Activated effector memory CD4-positive, alpha-beta T cell treated with Interleukin-2 at 50 U/mL for 16 hours (primary cell): Measurements from ENCODE around the gene MYLK.
A peak's percentile ranks its signal among the peaks of the same experiment; 100 is the strongest.
"Not testable (repeated sequence)": the region's sequence is repeated elsewhere in the genome, so short reads cannot be mapped to it uniquely, and the experiment has no call there.

ENCODE experiments used
- DNase-seq: peaks from one replicate; pipeline ENCODE4 v3.0.0-alpha.2; 2020

Gene MYLK

GRCh38 chr3:123618076-123618708 is 265.9 kb downstream of the MYLK start:
- no peak for DNase-seq

- DNase-seq: no peak
These were observed 267.5 kb downstream of the MYLK start for GRCh38 chr3:123616593-123616992.

- DNase-seq: no peak
These were observed 270.6 kb downstream of the MYLK start for GRCh38 chr3:123613543-123613942.

DNA sequence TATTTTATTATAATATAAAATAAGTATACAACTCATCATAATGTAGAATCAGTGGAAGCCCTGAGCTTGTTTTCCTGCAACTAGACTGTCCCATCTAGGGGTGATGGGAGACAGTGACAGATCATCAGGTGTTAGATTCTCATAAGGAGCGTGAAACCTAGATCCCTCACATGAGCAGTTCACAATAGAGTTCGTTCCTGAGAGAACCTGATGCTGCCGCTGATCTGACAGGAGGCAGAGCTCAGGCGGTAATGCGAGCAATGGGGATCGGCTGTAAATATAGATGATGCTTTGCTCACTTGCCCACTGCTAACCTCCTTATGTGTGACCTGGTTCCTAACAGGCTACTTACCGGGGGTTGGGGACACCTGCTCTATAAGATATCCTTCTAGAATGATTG is 272.5 kb downstream of the MYLK start:
- not testable (repeated sequence) for DNase-seq

DNA sequence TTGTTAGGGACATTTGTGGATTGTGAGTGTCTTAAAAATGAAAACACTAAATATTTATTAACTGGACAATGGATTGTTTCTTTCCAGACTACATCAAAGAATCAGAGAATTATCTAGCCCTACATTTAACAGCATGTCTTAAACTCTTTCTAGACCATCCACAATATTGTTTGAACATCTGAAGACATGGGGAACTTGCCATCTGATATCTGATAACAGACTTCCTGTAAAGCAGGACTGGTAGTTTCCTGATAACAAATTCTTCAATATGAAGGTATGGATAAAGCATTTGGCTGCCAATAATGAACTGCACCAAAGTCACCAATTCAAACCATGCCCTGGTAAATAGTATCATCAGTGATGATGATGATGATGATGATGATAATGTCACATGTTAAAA is 273.1 kb downstream of the MYLK start:
- DNase-seq: no peak

DNA sequence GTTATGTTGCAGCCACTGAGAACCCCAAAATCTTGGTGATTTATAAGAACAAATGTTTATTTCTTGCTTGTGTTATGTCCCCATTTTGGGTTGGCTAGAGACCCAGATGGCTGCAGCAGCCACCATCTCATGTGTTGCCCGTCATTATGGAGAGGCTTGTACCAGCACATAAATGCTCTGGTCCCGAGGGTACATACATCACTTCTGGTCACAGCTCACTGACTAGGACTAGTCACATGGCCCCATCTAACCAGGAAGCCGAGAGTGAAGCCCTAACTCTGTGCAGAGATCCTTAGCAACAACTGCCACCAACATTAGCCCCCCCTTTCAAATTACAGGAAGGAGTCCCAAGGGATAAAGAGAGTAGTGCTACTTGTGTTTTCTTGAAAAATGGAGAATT is 273.8 kb downstream of the MYLK start:
- no peak for DNase-seq

DNA sequence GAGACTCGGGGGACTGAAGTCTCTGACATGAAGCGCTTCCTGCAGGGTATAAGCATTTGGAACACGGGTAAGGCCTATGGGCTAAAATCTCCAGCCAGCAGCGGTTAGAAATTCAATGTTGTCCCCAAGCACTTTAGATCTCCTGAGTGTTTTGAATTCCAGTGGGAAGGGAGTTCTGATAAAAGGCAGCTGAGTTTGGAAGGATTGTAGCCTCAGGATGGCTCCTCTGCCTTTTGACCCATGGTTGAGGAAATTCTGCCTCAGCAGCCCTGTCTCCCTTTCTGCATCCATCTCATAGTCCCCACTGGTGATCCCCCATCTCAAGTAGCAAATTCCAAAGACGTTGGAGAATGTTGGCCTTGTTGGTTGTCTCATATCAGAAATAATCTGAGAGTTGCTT is 275.1 kb downstream of the MYLK start:
- DNase-seq: no peak

DNA sequence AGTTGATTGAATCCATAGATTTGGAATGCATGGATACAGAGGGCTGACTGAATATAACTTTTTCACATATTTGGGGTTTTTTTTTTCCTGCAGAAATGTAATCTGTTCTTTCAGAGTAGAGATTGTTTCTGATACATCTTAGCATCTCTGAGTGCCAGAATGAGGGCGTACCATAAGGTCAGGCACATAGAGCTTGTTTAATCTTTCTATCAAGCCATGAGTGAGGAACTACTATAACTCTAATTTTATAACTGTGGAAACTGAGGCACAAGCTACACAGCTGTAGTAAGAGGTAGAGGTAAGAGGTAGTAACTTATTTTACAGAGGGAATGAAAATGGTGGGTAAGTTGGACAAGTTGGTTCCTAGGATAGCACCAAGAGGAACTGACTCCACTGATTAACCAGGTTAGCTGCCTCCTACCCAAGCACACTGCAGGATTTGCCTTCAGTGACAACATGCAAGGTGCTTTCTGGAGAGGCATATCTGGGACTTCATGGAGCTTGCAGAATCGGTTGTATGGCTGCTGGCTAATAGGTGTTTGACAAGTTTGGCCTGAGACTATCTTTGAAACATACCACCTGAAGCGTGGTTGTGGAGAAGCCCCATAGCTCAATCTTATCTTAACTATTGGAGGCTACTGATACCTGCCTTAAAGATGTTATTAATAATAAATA is 275.7 kb downstream of the MYLK start:
- no peak for DNase-seq

DNA sequence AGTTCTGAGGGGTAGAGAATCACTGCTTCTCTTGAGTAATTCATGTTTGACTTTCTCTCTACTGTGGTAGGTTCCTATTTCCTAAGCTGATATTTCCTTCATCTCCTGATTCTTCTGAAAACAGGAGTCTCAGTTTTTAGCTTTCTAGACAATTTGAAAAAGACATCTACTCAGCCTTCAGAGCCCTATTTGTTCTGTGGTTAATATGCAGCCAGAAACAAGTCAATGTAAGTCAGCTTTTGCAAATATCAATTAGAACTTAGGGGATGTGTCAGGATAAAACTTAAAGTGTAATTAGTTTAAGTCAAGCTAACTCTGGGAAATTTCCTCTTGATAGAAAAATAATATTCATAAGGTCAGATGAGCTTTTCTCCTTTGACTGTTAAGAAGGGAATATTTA is 277.6 kb downstream of the MYLK start:
- DNase-seq: no peak

GRCh38 chr3:123605789-123606234 is 278.3 kb downstream of the MYLK start:
- DNase-seq: no peak

- not testable (repeated sequence) for DNase-seq
These were observed 281.0 kb downstream of the MYLK start for GRCh38 chr3:123603153-123603552.

GRCh38 chr3:123602325-123602724 is 281.8 kb downstream of the MYLK start:
- no peak for DNase-seq

GRCh38 chr3:123600863-123601262 is 283.3 kb downstream of the MYLK start:
- not testable (repeated sequence) for DNase-seq

DNA sequence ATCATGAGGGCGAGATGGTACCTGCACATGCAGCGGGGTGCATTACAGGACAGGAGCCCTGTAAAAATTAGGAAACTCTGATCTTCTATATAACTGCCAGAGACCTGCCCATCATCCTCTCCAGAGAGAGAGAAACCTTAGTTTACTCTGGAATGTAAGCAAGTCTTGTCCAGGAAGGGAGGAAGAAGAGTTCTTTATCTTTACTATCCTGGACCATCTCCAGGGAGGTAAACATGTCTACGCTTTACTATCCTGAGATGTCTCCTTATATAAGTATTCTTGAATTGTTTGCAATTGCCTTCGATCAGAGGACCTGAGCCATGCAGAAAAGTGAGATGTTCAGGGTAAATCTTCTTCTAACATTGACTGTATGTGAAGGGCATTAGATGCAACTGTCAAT is 286.6 kb downstream of the MYLK start:
- DNase-seq: no peak

DNA sequence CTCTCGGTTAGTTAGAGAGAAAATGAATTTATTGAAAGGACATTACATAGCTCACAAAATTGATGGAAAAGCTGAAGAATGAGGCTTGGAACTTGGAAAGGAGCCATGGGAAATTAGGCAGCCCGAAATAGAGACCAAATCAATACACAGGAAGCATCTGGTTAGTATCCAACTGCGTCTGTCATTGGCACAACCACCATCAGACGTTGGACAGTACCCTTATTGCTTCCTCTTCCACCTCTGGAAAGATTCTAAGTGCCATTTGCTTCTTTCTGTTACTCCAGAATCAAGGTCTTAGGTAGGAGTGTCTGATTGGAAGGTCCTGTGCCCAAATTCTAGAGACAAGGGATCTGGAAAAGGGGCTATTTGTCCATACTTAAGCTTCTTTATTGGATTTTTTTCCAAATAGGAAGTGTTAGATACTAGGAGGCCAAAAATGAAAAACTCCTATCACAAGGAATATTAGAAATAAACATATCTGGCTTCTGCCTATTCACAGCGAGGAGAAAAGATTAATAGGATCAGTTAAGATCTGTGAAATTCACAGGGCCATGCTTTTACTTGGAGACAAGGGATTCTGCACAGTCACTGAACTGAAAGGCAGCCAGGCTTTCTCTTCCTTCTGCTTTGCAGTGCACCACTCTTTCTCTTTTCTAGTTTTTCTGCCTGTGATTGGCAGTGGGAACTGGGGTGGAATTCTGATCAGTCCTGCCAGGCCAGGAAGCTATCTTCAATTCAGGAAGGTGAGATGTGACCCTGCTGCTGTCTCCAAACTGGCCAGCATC is 288.5 kb downstream of the MYLK start:
- no peak for DNase-seq

- no peak for DNase-seq
These were observed 290.8 kb downstream of the MYLK start for GRCh38 chr3:123593381-123593780.

- DNase-seq: no peak
These were observed 293.3 kb downstream of the MYLK start for GRCh38 chr3:123590685-123591450.

DNA sequence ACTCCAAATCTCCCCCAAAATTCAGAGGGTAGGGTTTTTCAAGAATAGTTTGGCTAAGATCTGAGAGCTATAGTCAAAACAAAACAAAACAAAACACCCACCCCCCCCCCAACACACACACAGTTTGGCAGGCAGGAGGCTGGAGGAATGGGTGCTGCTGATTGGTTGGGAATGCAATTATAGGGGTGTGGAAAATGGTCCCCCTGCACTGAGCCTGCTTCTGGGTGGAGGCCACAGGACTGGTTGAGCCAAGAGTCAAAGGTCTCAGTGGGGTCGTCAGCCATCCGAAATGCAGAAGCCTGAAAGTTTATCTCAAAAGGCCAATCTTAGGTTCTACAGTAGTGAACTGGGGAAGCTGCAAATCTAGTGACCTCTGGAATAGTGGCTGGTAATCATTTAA is 296.7 kb downstream of the MYLK start:
- no peak for DNase-seq

DNA sequence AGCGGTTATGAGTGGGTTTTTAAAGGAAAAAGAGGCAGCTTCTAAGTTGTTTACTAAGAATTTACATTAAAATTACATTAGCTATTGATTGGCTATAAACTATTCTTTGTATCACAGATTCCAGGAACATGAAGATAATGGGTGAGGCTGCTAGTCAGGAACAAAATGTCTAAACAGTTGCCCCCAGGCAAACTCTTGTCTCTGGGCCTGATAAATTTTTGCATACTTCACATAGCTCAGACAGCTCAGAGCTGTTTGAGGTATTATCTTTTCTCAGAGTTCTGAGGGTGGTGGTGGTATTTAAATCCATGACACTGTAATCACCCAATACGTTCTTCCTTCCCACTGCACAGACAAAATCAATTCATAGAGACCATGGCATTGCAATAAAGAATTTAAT is 297.2 kb downstream of the MYLK start:
- no peak for DNase-seq

DNA sequence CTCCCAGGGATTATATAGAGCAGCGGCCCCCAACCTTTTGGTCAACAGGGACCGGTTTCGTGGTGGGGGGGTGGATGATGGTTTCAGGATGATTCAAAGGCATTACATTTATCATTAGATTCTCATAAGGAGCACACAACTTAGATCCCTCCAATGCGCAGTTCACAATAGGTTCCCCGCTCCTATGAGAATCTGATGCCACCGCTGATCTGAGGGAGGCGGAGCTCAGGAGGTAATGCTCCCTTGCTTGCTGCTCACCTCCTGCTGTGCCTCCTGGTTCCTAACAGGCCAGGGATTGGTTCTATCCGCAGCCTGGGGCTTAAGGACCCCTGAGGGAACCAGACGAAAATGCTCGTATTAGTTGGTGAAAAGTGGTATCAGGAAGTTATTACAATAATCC is 298.0 kb downstream of the MYLK start:
- no peak for DNase-seq

GRCh38 chr3:123584988-123585937 is 298.9 kb downstream of the MYLK start, which contains the start of gene HACD2:
Gene HACD2 (minus strand): TSS chr3:123585053. CDS start chr3:123585027, 26 bp downstream.
- peak; percentile 93 for DNase-seq
